ENCODE data around the gene OR2AE1. TPM values are rescaled to one million over a fixed set of nuclear protein-coding genes. Genes with fewer than 3 reads are reported as not detected.

Gene OR2AE1
- total and polyA plus RNA-seq, 2 of the 4 experiments (the other 2 are of a cell fraction), result 0.17 to 0.18 TPM

GRCh38 chr7:99863847-99864440 is 12.9 kb downstream of the OR2AE1 start:
- H4K5ac ChIP-seq (ENCODE audit: low read depth, low read length), result no peak overlapping the region
- no peak overlapping the region for H2AFZ ChIP-seq (replicated peaks; ENCODE audit: low read length, poor library complexity)
- in situ Hi-C loops (cut with MboI; ENCODE audit: low sequenced_read_pairs) (no loop called here), intact Hi-C loops (cut with micrococcal nuclease) (no loop called here), dilution Hi-C loops (cut with HindIII; ENCODE audit: low sequenced_read_pairs, unreplicated experiment) (no loop called here)
- H3K9me1 ChIP-seq (ENCODE audit: insufficient read depth, low read length), result no peaks in the 10 kb centered on the region
- H2BK20ac ChIP-seq (ENCODE audit: low read depth, low read length), result no peak overlapping the region
- H3K9ac ChIP-seq (ENCODE audit: low read depth, low read length), result no peak overlapping the region
- no peak overlapping the region for H2AK5ac ChIP-seq (ENCODE audit: low read depth, low read length)
- H2BK5ac ChIP-seq (ENCODE audit: low read depth, low read length, poor library complexity, severe bottlenecking), result no peak overlapping the region
- H3K79me1 ChIP-seq (ENCODE audit: low read depth in 1 of 2, low read length in 2 of 2), result no peaks in the 10 kb centered on the region
- H2AK9ac ChIP-seq (replicated peaks; ENCODE audit: low read depth, low read length, poor library complexity), result no peak overlapping the region
- no peaks in the 10 kb centered on the region for H3K36me3 ChIP-seq (ENCODE audit: control insufficient read depth, insufficient read depth, low read length)
- ATAC-seq (ENCODE audit: low read depth), result no peak
- no peak overlapping the region for H3K18ac ChIP-seq (ENCODE audit: low read depth, low read length)
- no peak overlapping the region for H2BK120ac ChIP-seq (ENCODE audit: low read depth, low read length)
- H3K9me3 ChIP-seq (ENCODE audit: control insufficient read depth, insufficient read depth, low read length), result peaks cover 7% of the 10 kb centered on the region
- H4K8ac ChIP-seq (ENCODE audit: low read depth in 2 of 2, low read length in 2 of 2), result no peak overlapping the region
- H3K27me3 ChIP-seq (ENCODE audit: control insufficient read depth, insufficient read depth, low read length), result no peaks in the 10 kb centered on the region
- H2BK15ac ChIP-seq (ENCODE audit: low read depth, low read length), result no peak overlapping the region
- no peak overlapping the region for H3K23ac ChIP-seq (ENCODE audit: low read depth, low read length)
- no peak overlapping the region for H3K56ac ChIP-seq (ENCODE audit: extremely low read depth, insufficient read depth, low read length)
- no peak overlapping the region for H3K27ac ChIP-seq (ENCODE audit: insufficient read depth, low read length)
- no peak for DNase-seq
- H3K4me1 ChIP-seq (ENCODE audit: control insufficient read depth, insufficient read depth, low read length), result no peaks in the 10 kb centered on the region
- no peak overlapping the region for H3K4me2 ChIP-seq (ENCODE audit: low read depth, low read length)
- H3K4me3 ChIP-seq (ENCODE audit: insufficient read depth, low read depth, low read length), result no peak overlapping the region
- CTCF ChIA-PET, result no interaction called here
- POLR2A ChIA-PET (ENCODE audit: unreplicated experiment), result no interaction called here
- no TSS peak for BruUV-seq (replicated peaks)
- WGBS, 2 experiments (ENCODE audit: extremely low coverage in 2 of 2, insufficient read length in 1 of 2), result 11% methylated on average over 1 of the region's 2 CpGs; no CpG with 5 or more reads in 1 of the 2 experiments
- H4K20me1 ChIP-seq (ENCODE audit: insufficient read depth, low read length), result no peaks in the 10 kb centered on the region
- TF ChIP-seq CTCF (conservative IDR thresholded peaks at IDR 0.05; ENCODE audit: low read depth, low read length) (no peak), ELK1 (IDR thresholded peaks at IDR 0.05; ENCODE audit: borderline replicate concordance, low read depth, low read length) (no peak), FOS (IDR thresholded peaks at IDR 0.05; ENCODE audit: low read depth, low read length) (no peak), MAFK (IDR thresholded peaks at IDR 0.05; ENCODE audit: low read depth, low read length) (no peak), POLR2A (IDR thresholded peaks at IDR 0.05; ENCODE audit: low read depth, low read length) (no peak), RCOR1 (IDR thresholded peaks at IDR 0.05; ENCODE audit: insufficient replicate concordance, low read length) (no peak), SMC3 (IDR thresholded peaks at IDR 0.05; ENCODE audit: low read depth, low read length) (no peak), NFE2L2 (IDR thresholded peaks at IDR 0.05; ENCODE audit: low read depth, low read length) (no peak), RFX5 (IDR thresholded peaks at IDR 0.05; ENCODE audit: low read depth, low read length) (no peak), MXI1 (IDR thresholded peaks at IDR 0.05; ENCODE audit: borderline replicate concordance, low read depth, low read length) (no peak), CEBPB (IDR thresholded peaks at IDR 0.05; ENCODE audit: low read depth, low read length) (no peak), BHLHE40 (IDR thresholded peaks at IDR 0.05; ENCODE audit: low read depth, low read length) (no peak), CHD1 (IDR thresholded peaks at IDR 0.05; ENCODE audit: low read depth, low read length) (no peak), RAD21 (IDR thresholded peaks at IDR 0.05; ENCODE audit: low read length) (no peak), MAZ (IDR thresholded peaks at IDR 0.05; ENCODE audit: borderline replicate concordance, low read depth, low read length) (no peak)
- TF ChIP-seq, protein P1, sequence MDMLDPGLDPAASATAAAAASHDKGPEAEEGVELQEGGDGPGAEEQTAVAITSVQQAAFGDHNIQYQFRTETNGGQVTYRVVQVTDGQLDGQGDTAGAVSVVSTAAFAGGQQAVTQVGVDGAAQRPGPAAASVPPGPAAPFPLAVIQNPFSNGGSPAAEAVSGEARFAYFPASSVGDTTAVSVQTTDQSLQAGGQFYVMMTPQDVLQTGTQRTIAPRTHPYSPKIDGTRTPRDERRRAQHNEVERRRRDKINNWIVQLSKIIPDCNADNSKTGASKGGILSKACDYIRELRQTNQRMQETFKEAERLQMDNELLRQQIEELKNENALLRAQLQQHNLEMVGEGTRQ (IDR thresholded peaks at IDR 0.05; ENCODE audit: low read depth, low read length), result no peak
- H4K91ac ChIP-seq (ENCODE audit: insufficient read depth, low read depth, low read length), result no peak overlapping the region
- no peak overlapping the region for H3K14ac ChIP-seq (replicated peaks; ENCODE audit: low read depth, low read length)
- H3K4ac ChIP-seq (ENCODE audit: low read depth, low read length), result no peak overlapping the region
